GM11168 (cell line): ENCODE data around the gene TCF7L1.
"Not testable (repeated sequence)": the region's sequence is repeated elsewhere in the genome, so short reads cannot be mapped to it uniquely, and the experiment has no call there.

Source experiments
- in situ Hi-C: fragments of 300-500 bp; cut with MboI; formaldehyde crosslinking; loops from one replicate; pipeline ENCODE4 v1.12.0; 2022; ENCODE audit warnings: low sequenced_read_pairs; ENCODE audit not compliant: unreplicated experiment

TCF7L1 gene

GRCh38 chr2:85130407-85130806 lies 2.8 kb upstream of the TCF7L1 start:
- in situ Hi-C loops, result no loop called here

- in situ Hi-C loops, result no loop called here
Measured at GRCh38 chr2:85131116-85131515, 2.1 kb upstream of the TCF7L1 start.

- in situ Hi-C loops, result no loop called here
Measured at GRCh38 chr2:85132397-85132796, 795 bp upstream of the TCF7L1 start.

- in situ Hi-C loops, result no loop called here
Measured at GRCh38 chr2:85133751-85134254, 611 bp downstream of the TCF7L1 start.

DNA sequence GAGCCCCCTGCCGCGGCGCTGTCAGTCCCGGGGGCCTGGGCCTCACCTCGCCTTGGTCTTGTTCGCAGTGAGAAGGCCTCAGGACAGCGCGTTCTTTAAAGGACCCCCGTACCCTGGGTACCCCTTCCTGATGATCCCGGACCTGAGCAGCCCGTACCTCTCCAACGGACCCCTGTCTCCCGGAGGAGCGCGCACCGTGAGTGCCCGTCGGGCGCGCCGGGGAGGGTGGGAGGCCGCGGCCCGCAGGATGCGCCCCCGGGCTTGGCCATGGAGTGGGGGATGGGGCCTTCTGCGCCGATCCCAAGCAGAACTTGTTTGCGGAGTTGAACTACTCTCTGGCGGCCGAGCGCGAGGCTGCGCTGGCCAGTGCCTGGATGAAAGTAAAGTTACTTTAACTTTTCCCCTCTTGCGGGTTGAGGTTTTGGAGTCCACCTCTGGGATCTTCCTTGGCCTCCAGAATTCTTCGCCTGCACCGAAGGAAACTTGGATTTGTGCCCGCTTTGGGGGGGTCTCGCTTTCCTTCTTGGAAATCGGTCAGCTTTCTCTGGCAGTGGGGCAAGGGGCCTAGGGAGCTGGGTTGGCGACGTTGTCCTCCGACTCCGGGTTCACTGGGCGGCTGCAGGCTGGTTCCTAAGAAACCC lies 1.2 kb downstream of the TCF7L1 start:
- in situ Hi-C loops, result no loop called here

DNA sequence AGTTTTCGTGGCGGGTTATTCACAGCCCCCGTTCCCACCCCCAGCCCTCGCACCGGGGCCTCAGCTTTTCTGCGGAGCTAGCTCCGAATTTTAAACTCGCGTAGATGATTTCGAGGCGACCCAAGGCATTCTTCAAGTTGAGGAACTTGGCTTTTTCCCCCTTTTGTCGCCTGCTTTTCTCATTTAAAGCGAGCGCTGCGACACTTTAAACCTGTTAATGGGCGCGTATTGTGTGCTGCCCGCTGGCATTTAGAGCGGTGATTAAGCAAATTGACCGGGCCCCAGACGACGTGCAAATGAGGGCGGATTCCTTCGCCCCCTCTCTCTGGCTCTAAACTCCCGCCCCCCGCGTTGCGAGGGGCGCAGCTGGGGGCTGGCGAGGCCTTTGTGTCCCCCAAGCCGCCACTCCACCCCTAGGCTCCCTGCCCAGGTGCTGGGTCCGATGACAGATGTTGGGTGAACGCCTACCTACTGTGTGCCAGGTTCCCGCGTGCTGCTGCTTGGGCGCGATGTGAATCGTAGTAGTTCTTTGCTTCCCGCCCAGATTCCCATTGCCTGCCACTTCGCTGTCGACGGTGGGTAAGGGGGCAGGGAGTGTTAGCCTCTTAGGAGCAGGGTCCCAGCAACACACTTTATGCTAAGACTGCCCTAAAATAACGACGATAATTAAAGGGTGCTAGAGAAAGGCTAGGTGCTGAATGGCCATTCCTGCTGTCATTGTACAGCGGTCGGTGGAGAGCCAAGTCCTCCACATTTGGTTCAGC lies 1.9 kb downstream of the TCF7L1 start:
- in situ Hi-C loops, result no loop called here

DNA sequence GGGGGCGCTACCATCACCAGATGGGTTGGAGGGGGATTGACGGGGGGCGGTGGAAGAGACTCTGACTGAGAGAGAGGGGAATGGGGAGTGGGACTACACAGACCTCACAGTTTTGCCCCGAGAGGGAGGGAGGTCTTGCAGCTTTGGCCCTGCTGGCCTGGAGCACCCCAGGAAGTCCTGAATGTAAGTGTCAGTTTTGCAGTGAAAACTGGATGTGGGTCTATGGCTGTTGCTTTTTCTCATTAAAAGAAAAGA lies 2.4 kb downstream of the TCF7L1 start:
- in situ Hi-C loops, result no loop called here

- in situ Hi-C loops, result no loop called here
Measured at GRCh38 chr2:85137156-85137555, 4.0 kb downstream of the TCF7L1 start.

- in situ Hi-C loops, result no loop called here
Measured at GRCh38 chr2:85143463-85144082, 10.4 kb downstream of the TCF7L1 start.

- in situ Hi-C loops, result no loop called here
Measured at GRCh38 chr2:85145116-85145820, 12.1 kb downstream of the TCF7L1 start.

DNA sequence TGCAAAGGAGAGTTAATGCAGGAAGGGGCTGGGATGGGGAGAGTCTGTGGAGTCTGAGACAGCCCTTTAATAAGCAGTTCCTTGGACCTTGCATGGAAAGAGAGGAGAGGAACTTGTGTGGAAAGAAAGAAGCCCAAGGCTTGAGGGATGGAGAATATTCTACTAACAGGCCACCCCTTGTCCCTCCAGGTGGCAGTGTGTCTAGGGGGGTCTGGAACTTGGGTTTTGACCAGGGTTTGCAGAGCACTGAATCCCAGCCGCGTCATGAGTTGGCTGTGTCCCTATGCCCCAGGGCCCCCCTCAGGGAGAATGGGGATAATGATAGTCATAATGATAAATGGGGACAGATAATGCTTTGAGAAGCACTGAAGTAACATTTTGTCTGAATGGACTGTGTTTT lies 15.0 kb downstream of the TCF7L1 start:
- in situ Hi-C loops, result no loop called here

GRCh38 chr2:85151026-85151425 lies 17.8 kb downstream of the TCF7L1 start:
- in situ Hi-C loops, result no loop called here

DNA sequence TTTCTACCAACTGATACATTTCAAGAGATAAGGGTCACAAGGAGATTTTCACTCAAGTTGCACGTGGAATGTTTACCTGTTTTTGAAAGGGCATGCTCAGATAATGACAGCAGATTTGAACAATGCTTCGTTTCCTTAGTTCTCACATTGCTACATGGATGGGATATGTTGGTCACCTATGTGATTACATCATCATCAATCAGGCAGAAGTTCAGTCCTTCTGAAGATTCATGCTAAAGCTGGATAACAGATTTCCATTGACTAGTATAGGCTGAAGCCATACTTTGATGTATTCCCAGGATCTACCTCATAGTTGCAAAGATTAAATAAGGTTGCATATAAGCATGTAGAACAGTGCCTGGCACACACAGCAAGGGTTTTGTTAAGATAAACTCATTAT lies 19.7 kb downstream of the TCF7L1 start:
- in situ Hi-C loops, result no loop called here

- in situ Hi-C loops, result no loop called here
Measured at GRCh38 chr2:85154048-85154753, 21.0 kb downstream of the TCF7L1 start.

DNA sequence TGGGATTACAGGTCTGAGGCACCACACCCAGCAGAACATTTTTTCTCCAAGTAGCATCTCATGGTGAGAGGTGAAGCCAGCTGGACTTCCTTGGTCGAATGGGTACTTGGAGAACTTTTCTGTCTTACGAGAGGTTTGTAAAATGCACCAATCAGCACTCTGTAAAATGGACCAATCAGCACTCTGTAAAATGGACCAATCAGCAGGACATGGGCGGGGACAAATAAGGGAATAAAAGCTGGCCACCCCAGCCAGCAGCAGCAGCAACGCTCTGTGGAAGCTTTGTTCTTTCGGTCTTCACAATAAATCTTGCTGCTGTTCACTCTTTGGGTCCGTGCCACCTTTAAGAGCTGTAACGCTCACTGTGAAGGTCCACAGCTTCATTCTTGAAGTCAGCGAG lies 21.9 kb downstream of the TCF7L1 start:
- in situ Hi-C loops, result not testable (repeated sequence)

GRCh38 chr2:85156153-85156552 lies 23.0 kb downstream of the TCF7L1 start:
- in situ Hi-C loops, result no loop called here

- in situ Hi-C loops, result no loop called here
Measured at GRCh38 chr2:85156619-85157018, 23.4 kb downstream of the TCF7L1 start.

GRCh38 chr2:85157345-85157744 lies 24.2 kb downstream of the TCF7L1 start:
- in situ Hi-C loops, result no loop called here

DNA sequence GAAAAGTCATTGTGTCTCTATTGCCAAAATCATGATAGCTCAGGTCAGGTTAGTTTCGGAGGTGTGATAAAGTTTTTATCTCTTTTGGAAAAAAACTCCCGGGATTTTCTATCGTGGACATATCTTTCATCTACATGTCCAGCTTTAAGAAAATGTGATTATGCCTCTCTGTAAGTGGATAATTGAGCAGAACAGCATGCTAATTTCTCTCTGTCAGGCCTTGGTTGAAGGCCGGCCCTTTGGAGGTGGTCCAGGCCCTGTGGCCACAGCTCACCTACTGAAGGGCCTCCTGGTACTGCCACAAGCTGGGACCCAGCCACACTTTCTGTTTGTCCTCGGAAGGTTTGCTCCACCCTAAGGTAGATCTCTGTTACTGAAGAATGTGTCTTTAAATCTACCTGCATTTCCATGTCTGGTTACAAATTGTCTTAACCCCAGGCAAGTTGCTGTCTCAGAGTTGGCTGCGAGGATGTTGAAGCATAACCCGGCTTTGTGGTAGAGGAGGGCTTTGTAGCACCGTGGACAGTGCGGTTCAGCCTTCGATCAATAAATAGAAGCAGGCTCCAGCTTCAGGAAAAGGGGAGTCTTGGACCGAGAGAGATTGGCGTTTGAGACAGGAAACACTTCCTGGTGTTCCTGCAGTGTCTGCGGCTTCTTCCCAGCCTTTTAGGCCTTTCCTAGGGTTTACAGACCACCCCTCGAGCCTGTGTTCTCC lies 25.5 kb downstream of the TCF7L1 start:
- in situ Hi-C loops, result no loop called here

- in situ Hi-C loops, result no loop called here
Measured at GRCh38 chr2:85159589-85159988, 26.4 kb downstream of the TCF7L1 start.
